ENCODE results near the gene WNT3A. TPM values are rescaled to one million over a fixed set of nuclear protein-coding genes. Genes with fewer than 3 reads are reported as not detected.

Gene WNT3A
- total and polyA plus RNA-seq, 9 donors, result not detected

DNA sequence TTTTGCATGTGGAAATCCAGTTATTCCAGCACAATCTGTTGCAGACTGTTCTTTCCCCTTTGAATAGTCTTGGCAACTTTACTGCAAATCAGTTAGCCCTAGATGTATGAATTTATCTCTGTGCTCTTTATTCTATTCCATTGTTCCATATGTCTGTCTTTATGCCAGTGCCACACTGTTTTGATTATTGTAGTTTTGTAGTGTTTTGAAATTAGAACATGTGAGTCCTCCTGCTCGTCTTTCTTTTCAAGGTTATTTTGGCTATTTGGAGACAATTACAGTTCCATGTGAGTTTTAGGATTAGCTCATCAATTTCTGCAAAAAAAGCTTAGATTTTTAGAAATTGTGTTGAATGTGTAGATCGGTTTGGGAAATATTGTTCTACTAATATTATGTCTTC is 26.6 kb downstream of the WNT3A start:
- intact Hi-C loops (cut with DNase I), result no loop called here
- H3K9me3 ChIP-seq, result no peaks in the 10 kb centered on the region
- TF ChIP-seq, protein P1, sequence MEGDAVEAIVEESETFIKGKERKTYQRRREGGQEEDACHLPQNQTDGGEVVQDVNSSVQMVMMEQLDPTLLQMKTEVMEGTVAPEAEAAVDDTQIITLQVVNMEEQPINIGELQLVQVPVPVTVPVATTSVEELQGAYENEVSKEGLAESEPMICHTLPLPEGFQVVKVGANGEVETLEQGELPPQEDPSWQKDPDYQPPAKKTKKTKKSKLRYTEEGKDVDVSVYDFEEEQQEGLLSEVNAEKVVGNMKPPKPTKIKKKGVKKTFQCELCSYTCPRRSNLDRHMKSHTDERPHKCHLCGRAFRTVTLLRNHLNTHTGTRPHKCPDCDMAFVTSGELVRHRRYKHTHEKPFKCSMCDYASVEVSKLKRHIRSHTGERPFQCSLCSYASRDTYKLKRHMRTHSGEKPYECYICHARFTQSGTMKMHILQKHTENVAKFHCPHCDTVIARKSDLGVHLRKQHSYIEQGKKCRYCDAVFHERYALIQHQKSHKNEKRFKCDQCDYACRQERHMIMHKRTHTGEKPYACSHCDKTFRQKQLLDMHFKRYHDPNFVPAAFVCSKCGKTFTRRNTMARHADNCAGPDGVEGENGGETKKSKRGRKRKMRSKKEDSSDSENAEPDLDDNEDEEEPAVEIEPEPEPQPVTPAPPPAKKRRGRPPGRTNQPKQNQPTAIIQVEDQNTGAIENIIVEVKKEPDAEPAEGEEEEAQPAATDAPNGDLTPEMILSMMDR (IDR thresholded peaks at IDR 0.05), result no peak
- no peak for TF ChIP-seq POLR2A (IDR thresholded peaks at IDR 0.05)
- no peak for TF ChIP-seq EP300 (IDR thresholded peaks at IDR 0.05)
- H3K36me3 ChIP-seq, result no peaks in the 10 kb centered on the region
- peaks cover 1% of the 10 kb centered on the region for H3K4me1 ChIP-seq (ENCODE audit: insufficient read depth)
- no peak for DNase-seq
- no peaks in the 10 kb centered on the region for H3K27me3 ChIP-seq
- no peak overlapping the region for H3K4me3 ChIP-seq
- no peak overlapping the region for H3K27ac ChIP-seq
- 73 to 82% (median 73%) methylated on average over 2 of the region's 2 CpGs for WGBS, 3 donors

DNA sequence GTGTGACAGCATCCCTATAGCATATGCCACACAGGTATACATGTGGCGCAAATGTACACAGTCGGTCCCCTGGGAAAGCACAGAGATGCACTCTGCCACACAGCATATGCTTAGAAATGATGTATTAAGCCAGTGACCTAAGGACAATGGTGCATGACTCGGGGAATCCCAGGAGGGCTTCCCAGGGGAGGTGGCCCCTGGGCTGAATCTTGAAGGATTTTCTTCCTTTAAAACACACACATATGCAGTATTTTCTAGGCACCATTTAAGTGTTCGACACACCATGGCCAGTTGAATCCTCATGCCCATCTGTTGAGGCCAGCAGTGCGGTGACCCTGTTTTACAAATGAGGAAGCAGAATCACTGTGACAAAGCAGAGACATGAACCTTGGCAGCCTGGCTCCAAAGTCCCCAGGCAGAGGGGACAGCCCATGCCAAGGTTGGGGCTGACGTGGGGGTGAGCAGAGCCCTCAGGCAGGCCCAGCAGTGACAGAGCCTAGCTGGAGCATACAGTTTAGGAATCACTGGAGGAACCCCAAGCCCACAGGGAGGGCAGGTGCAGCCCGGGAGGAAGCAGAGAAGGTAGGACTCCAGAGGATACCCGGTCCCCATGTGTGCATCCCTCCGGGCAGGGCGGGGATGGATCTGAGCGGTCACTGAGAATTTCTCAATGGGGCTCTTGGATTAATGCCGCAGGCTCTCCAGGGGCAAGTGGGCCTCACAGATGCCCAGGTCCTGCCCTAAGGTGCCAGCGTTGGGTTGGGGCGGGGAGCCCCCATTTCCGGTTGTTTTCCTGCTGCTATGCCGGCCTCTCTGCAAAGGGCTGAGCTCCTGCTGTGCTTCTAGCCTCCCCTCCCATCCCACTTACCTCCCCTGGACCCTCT is 28.4 kb downstream of the WNT3A start:
- Histone ChIP-seq H3K27me3 (no peaks in the 10 kb centered on the region), H3K4me3 (no peak overlapping the region), H3K36me3 (no peaks in the 10 kb centered on the region), H3K9me3 (no peaks in the 10 kb centered on the region), H3K4me1 (ENCODE audit: insufficient read depth) (peaks cover 1% of the 10 kb centered on the region), H3K27ac (no peak overlapping the region)
- no peak for TF ChIP-seq POLR2A (IDR thresholded peaks at IDR 0.05)
- DNase-seq, result peak in 2 of 5 donors; percentile 3 to 8
- 82 to 87% (median 82%) methylated on average over 16 of the region's 16 CpGs for WGBS, 3 donors
- intact Hi-C loops (cut with DNase I), result no loop called here

DNA sequence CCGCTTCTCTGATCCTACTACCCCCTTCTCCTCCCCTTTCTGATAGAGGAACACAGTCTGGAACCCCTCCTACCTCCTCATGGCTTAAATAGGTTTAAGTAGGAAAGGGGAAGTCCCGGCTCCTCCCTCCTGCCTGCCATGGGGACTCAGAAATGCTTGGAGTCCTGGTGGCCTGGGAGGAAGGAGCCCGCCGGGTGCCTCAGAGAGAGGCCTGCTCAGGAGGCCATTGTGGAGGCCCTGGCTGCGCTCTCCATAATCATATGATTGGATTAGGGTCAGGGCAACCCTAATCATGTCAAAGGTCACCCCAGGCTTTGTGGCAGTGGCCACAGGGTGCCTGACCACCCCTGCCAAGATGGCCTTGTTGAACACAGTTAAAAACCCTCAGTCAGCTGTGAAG is 29.0 kb downstream of the WNT3A start:
- H3K4me1 ChIP-seq (ENCODE audit: insufficient read depth), result peaks cover 1% of the 10 kb centered on the region
- no peak overlapping the region for H3K27ac ChIP-seq
- WGBS, 3 donors, result 78 to 88% (median 81%) methylated on average over 5 of the region's 5 CpGs
- TF ChIP-seq POLR2A (IDR thresholded peaks at IDR 0.05) (no peak), EP300 (IDR thresholded peaks at IDR 0.05) (no peak)
- TF ChIP-seq, protein P1 (IDR thresholded peaks at IDR 0.05), result no peak
- peak in 2 of 5 donors; percentile 2 to 9 for DNase-seq
- H3K4me3 ChIP-seq, result no peak overlapping the region
- H3K9me3 ChIP-seq, result no peaks in the 10 kb centered on the region
- H3K27me3 ChIP-seq, result no peaks in the 10 kb centered on the region
- no peaks in the 10 kb centered on the region for H3K36me3 ChIP-seq
- intact Hi-C loops (cut with DNase I), result no loop called here

DNA sequence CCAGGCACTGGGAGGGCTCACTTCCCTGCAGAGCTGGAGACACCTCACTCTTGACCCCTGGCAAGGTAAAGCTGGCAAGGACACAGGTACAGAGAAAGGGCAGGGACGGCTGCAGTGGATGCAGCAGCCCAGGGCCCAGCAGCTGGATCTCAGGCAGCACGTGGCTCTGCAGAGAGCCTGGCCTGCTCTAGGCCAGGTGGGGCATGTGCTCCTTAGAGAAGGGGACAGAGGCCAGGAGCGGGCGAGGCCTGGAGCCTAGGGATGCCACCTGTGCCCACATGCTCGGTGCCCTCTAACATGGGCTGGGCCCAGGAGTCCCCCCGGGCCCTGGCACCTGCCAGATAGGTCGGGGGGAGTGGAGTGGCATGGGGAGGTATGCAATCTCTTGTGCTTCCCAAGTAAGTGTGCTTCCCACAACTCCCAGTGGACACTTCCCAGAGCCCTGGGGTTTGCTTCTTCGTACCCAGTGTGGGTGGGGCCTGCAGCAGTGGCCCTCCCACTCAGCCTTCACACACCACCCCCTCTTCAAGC is 30.0 kb downstream of the WNT3A start:
- H3K27ac ChIP-seq, result no peak overlapping the region
- intact Hi-C loops (cut with DNase I), result no loop called here
- TF ChIP-seq EP300 (IDR thresholded peaks at IDR 0.05) (no peak), POLR2A (IDR thresholded peaks at IDR 0.05) (no peak)
- TF ChIP-seq, protein P1 (IDR thresholded peaks at IDR 0.05), result no peak
- peaks cover 1% of the 10 kb centered on the region for H3K4me1 ChIP-seq (ENCODE audit: insufficient read depth)
- DNase-seq, result peak in 2 of 5 donors; percentile 5 to 17
- no peak overlapping the region for H3K4me3 ChIP-seq
- no peaks in the 10 kb centered on the region for H3K36me3 ChIP-seq
- WGBS, 3 donors, result 73 to 82% (median 76%) methylated on average over 8 of the region's 8 CpGs
- H3K27me3 ChIP-seq, result no peaks in the 10 kb centered on the region
- no peaks in the 10 kb centered on the region for H3K9me3 ChIP-seq
